Stimulated activated CD8-positive, alpha-beta memory T cell treated with anti-CD3 and anti-CD28 coated beads, Interleukin-15, amount 100 ng/mL, for 1 hour (primary cell): ENCODE measurements around the gene TMSB15A.
"Not testable (repeated sequence)": the region's sequence is repeated elsewhere in the genome, so short reads cannot be mapped to it uniquely, and the experiment has no call there.

Source experiments
- DNase-seq: peaks from one replicate; pipeline ENCODE4 v3.0.0-alpha.2; 2020; ENCODE audit warnings: low read depth

The TMSB15A gene

DNA sequence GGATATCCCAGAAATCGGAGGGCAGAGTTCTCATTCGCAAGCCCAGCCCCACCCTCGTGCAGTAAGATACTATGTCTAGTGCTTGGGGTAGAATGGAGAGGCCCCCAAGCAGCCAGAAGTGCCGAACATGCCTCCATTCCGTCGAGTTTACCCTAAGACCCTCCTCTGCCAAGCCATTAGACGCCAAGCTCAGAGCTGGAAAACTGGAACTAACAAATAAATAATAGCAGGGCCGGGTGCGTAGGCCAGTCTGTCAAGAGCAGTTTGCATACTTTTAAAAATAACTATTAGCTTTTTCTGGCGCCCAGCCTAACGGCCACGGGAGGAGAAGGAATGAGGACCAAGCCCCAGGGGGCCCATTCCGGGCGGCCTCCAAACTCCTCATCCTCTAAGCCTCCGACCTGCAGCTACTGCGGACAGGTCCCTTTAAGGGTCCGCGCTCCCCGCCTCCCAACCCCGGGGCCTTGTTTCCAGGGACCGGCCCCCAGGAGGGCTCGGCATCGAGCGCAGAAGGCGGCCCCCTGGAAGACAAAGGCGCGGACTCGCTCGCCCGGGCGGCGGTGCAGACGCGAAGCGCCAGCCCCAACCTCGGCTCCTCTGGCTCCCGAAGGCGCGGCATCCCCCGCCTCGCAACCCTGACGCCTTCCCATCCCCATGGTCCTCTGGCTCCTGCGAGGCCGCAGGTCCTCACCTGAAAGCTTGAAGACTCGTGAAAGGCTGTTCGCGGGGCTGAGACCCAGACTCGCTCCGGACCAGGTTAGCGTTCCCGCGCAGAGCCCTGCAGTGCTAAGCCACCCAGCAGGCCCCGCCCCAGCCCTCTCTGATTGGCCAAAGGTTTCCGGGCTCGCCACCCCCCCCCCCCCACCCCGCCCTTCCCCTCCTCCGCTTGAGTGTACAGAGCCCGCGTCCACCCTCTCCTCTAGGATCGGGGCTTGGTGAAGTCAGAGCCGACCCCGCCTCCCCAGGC lies at the start of gene TMSB15A:
Gene TMSB15A (minus strand): TSS at position 765 of the 967 bp plus-strand sequence.
- peak; percentile 5 for DNase-seq

- DNase-seq, result no peak
Observed at GRCh38 chrX:102560423-102561068, 44.0 kb upstream of the TMSB15A start.

DNA sequence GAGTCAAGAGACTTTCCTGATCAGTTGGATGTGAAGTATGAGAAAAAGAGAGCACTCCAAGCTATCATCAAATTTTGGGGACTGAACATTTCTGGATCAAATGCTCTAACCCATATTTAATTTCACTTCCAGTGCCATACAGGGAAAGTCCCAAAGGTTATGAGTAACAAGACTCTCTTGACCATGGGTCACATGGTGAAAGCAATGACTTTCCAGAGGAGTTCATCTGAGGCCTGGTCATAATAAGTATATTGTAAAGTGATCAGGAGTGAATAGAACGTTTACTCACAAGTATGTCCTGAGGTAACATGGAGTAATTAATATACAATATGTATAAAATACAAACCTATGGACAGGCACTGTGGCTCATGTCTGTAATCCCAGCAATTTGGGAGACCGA lies 42.1 kb upstream of the TMSB15A start:
- no peak for DNase-seq

DNA sequence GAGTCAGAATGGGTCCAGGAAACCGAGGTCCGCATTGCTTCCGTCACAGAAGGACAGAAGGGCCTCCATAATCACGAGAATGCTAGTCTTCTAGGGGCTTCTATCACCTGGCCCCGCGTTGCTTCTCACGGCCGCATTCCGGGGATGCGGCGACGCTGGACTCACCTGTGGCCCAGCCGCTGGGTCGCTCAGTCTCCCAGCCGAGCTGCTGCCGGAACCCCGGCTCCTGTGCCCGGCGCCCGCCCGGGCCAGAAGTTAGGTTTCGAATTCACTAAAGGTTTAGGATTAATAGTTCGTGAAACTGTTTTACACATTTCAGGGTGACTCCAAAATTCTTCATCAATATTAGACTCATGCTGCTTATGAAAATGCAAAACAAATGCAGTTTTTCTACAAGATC lies 31.7 kb upstream of the TMSB15A start:
- no peak for DNase-seq

DNA sequence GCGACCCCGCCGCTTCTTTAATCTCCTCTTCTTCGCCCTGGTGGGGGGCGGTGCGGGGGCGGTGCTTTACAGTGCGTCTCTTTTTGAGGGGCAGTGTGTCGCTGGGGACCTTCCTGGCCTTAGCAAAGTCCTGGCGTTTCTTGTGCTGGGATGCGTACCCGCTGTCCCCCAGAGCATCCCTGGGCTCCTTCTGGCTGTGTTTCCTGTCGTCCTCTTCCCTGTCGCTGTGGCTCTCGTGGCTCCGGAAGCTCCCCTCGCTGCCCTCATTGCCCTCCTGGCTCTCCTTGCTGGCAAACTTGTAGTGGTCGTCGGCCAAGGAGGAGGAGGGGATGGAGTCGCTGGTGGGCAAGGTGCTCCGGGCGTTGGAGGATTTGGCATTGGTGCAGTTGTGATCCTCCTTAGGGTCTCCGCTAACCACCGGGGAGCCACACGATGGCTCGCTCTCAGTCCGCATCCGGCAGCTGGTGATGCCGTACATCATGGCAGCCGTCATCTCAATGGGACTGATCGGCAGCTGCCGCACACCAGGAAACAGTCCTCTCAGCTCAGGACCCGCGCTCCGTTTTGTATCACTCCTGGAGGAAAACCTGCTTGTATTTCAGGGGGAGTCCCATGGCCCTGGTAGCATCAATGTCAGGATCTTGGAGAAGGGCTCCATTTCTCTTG lies 30.4 kb upstream of the TMSB15A start:
- DNase-seq, result no peak

GRCh38 chrX:102546175-102546574 lies 29.6 kb upstream of the TMSB15A start:
- not testable (repeated sequence) for DNase-seq

- no peak for DNase-seq
Observed at GRCh38 chrX:102535958-102536357, 19.4 kb upstream of the TMSB15A start.

GRCh38 chrX:102517326-102517725 lies 787 bp upstream of the TMSB15A start:
- no peak for DNase-seq

DNA sequence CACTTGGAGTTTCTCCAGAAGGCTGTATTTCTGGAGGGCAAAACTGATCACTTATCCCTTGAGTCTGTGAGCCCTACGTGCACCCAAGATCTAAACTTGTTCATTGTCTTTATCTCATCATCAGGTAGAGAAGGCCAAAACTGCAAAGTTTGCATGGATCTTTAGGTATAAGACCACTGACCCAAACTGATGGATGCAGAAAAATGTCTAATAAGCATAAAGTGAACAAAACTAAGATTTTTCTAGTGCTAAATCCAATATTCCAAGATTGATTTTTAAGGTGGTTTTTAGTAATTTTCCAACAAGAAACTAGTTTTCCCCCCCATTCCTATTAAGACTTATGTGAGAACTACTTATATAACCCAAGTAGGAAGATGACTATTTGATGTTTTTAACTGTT lies 2.0 kb downstream of the TMSB15A start:
- no peak for DNase-seq

DNA sequence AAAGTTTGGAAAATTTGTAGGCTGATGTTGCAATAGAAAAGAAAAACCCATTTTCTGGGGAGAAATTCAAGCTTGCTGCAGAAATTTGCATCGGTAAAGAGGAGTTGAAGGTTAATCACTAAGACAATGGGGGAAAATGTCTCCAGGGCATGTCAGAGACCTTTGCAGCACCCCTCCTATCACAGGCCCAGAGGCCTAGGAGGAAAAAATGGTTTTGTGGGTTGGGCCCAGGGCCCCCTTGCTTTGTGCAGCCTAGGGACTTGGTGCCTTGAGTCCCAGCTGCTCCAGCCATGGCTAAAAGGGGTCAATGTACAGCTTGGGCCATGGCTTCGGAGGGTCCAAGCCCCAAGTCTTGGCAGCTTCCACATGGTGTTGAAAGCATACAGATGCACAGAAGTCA lies 17.8 kb downstream of the TMSB15A start:
- DNase-seq, result no peak

DNA sequence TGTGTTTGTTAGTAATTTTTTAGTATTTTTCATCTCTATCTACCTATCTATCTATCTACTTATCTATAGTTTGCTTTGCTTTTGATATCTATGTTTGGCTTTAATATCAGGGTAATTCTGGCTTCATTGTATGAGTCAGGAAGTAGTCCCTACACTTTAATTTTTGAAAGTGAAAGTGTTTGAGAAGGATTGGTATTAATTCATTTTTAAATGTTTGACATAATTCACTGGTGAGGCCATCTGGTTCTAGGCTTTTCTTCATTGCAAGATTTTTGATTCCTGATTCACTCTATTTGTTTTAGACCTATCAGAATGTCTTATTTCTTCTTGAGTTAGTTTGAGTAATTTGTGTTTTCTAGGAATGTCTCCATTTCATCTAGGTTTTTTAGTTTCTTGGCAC lies 24.8 kb downstream of the TMSB15A start:
- DNase-seq, result no peak

- DNase-seq, result not testable (repeated sequence)
Observed at GRCh38 chrX:102478765-102479164, 37.8 kb downstream of the TMSB15A start.

DNA sequence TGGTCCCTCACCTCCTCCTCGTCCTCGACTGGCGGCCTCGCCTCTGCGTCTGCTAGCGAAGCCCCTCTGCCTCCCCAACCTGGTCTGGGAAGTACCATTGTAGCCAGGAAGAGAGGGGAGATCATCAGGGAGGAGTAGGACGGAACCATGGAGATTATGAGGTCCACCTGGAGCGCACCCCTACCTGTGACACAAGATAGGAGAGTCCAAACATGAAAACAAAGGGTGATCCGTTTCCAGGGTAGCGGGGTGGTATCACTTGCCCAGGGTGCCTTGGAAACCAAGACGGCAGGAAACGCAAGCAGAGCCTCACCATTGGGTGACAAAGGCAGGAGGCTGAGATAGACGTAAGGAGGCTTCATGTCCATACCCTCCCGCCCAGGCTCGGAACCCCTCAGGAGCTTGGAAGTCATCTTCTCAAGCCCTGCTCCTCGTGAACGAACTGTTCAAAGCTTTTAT lies 44.7 kb downstream of the TMSB15A start, which contains the start of gene TCP11X2:
Gene TCP11X2 (minus strand): TSS at position 51 of the 459 bp plus-strand sequence.
- not testable (repeated sequence) for DNase-seq

GRCh38 chrX:102470215-102470614 lies 46.3 kb downstream of the TMSB15A start:
- not testable (repeated sequence) for DNase-seq
